Measurements from ENCODE around the gene PAK4.

- TF ChIP-seq TAF1 (IDR thresholded peaks at IDR 0.05; ENCODE audit: borderline replicate concordance, low read depth, low read length): no peak
- no peak for TF ChIP-seq POLR2A (IDR thresholded peaks at IDR 0.05; ENCODE audit: low read depth, low read length)
- TF ChIP-seq POLR2AphosphoS5 (IDR thresholded peaks at IDR 0.05; ENCODE audit: low read depth, low read length): no peak
Observed at GRCh38 chr19:39148939-39149529, 23.4 kb downstream of the PAK4 start.
